Measurements from ENCODE around the gene UBE2S.

UBE2S gene

GRCh38 chr19:55362174-55362989 lies 45.2 kb downstream of the UBE2S start:
- DNase-seq (ENCODE audit: low spot score) = no peak

- no peak for DNase-seq (ENCODE audit: low spot score)
Measured at GRCh38 chr19:55360902-55361301, 46.7 kb downstream of the UBE2S start.

- no peak for DNase-seq (ENCODE audit: low spot score)
Measured at GRCh38 chr19:55358943-55359908, 48.4 kb downstream of the UBE2S start.

GRCh38 chr19:55358493-55358892 lies 49.1 kb downstream of the UBE2S start:
- no peak for DNase-seq (ENCODE audit: low spot score)

GRCh38 chr19:55355213-55355821 lies 52.3 kb downstream of the UBE2S start:
- no peak for DNase-seq (ENCODE audit: low spot score)

GRCh38 chr19:55354698-55355212 lies 52.8 kb downstream of the UBE2S start, which contains the start of gene COX6B2:
Gene COX6B2, minus strand, starts transcription at chr19:55354719. Its CDS starts 198 bp downstream, at chr19:55354521.
- DNase-seq (ENCODE audit: low spot score) = no peak

- peak; percentile 94 for DNase-seq (ENCODE audit: low spot score)
Measured at GRCh38 chr19:55353803-55354697, 53.5 kb downstream of the UBE2S start.

GRCh38 chr19:55353356-55353802 lies 54.2 kb downstream of the UBE2S start:
- no peak for DNase-seq (ENCODE audit: low spot score)

- DNase-seq (ENCODE audit: low spot score) = no peak
Measured at GRCh38 chr19:55352549-55353145, 54.9 kb downstream of the UBE2S start.

GRCh38 chr19:55352040-55352439 lies 55.5 kb downstream of the UBE2S start:
- DNase-seq (ENCODE audit: low spot score) = no peak

- DNase-seq (ENCODE audit: low spot score) = no peak
Measured at GRCh38 chr19:55350620-55351315, 56.8 kb downstream of the UBE2S start.
